HG03103 (cell line): ENCODE results near the gene SAMD7.

ENCODE experiments used
- ATAC-seq: cut with Tn5 transposase; IDR thresholded peaks from one replicate; pipeline ENCODE4 v1.9.1; 2021; ENCODE audit warnings: low read depth; ENCODE audit not compliant: unreplicated experiment

SAMD7 gene

GRCh38 chr3:169965562-169966427 lies 54.4 kb downstream of the SAMD7 start:
- ATAC-seq = peak; percentile 21

GRCh38 chr3:169966428-169966950 lies 55.1 kb downstream of the SAMD7 start, which contains the start of gene SEC62:
Gene SEC62, plus strand, starts transcription at chr3:169966807. Its CDS starts 16 bp downstream, at chr3:169966823.
- peak; percentile 85 for ATAC-seq

GRCh38 chr3:169966951-169967915 lies 55.9 kb downstream of the SAMD7 start:
- peak; percentile 18 for ATAC-seq

GRCh38 chr3:169968224-169968885 lies 57.0 kb downstream of the SAMD7 start:
- ATAC-seq = no peak

GRCh38 chr3:169969174-169970095 lies 58.1 kb downstream of the SAMD7 start:
- no peak for ATAC-seq

GRCh38 chr3:169970847-169971246 lies 59.5 kb downstream of the SAMD7 start:
- ATAC-seq = no peak

- no peak for ATAC-seq
These were observed 60.1 kb downstream of the SAMD7 start for GRCh38 chr3:169971522-169971921.

GRCh38 chr3:169980055-169980454 lies 68.7 kb downstream of the SAMD7 start:
- no peak for ATAC-seq

GRCh38 chr3:169984292-169984691 lies 72.9 kb downstream of the SAMD7 start:
- ATAC-seq = no peak
